Measurements from ENCODE around the gene SARDH.

DNA sequence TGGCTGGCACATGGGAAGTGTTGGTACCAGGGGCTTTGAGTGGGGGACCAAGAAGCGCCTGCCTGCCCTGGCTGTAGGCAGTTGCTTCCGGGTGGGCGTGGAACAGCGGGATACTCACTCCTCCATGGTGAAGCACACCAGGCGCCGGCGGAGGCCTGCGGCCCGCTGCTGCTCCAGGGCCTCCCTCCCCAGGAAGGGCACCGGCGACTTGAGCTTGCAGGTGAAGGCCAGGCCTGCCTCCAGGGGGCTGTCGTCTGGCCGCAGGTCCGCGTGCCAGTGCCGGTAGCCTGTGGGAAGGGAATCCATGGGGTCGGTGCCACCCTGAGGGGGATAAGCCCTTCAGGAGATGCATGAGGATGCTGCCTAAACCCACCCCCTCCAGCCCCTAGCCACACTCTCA lies 67.7 kb downstream of the SARDH start:
- TF ChIP-seq CTCF (IDR thresholded peaks at IDR 0.05) (no peak), POLR2A (IDR thresholded peaks at IDR 0.05) (no peak)

Data from heart left ventricle (tissue), 13 donors.